ENCODE measurements around the gene TLL1.

- TF ChIP-seq CTCF (IDR thresholded peaks at IDR 0.05; ENCODE audit: low read length): no peak
- TF ChIP-seq EZH2 (optimal IDR thresholded peaks at IDR 0.05; ENCODE audit: low read depth, low read length): no peak
These were observed 28.9 kb upstream of the TLL1 start for GRCh38 chr4:165844161-165844560.

Data from MM.1S (cell line).